G401 (cell line): ENCODE results near the gene NUDT9. TPM values are rescaled to one million over a fixed set of nuclear protein-coding genes. Genes with fewer than 3 reads are reported as not detected.
"Not testable (repeated sequence)": the region's sequence is repeated elsewhere in the genome, so short reads cannot be mapped to it uniquely, and the experiment has no call there.

ENCODE experiments used
- DNase-seq: peaks from one replicate; pipeline ENCODE4 v3.0.0-alpha.2; 2015; ENCODE audit warnings: low spot score
- in situ Hi-C: cut with HindIII; loops from 2 replicates; pipeline ENCODE4 v1.10.0; 2016; ENCODE audit warnings: low sequenced_read_pairs, mixed read lengths
- total RNA-seq: library from RNA; depleted of rRNA; stranded (reverse); fragments of >200 nt; shearing (Covaris generic); gene quantifications from 2 replicates; pipeline ENCODE4 v1.2.3, GENCODE V29; 2014; rRNA removed

The NUDT9 gene, protein sequence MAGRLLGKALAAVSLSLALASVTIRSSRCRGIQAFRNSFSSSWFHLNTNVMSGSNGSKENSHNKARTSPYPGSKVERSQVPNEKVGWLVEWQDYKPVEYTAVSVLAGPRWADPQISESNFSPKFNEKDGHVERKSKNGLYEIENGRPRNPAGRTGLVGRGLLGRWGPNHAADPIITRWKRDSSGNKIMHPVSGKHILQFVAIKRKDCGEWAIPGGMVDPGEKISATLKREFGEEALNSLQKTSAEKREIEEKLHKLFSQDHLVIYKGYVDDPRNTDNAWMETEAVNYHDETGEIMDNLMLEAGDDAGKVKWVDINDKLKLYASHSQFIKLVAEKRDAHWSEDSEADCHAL
- 36.6 and 40.8 TPM in 2 replicates for total RNA-seq

DNA sequence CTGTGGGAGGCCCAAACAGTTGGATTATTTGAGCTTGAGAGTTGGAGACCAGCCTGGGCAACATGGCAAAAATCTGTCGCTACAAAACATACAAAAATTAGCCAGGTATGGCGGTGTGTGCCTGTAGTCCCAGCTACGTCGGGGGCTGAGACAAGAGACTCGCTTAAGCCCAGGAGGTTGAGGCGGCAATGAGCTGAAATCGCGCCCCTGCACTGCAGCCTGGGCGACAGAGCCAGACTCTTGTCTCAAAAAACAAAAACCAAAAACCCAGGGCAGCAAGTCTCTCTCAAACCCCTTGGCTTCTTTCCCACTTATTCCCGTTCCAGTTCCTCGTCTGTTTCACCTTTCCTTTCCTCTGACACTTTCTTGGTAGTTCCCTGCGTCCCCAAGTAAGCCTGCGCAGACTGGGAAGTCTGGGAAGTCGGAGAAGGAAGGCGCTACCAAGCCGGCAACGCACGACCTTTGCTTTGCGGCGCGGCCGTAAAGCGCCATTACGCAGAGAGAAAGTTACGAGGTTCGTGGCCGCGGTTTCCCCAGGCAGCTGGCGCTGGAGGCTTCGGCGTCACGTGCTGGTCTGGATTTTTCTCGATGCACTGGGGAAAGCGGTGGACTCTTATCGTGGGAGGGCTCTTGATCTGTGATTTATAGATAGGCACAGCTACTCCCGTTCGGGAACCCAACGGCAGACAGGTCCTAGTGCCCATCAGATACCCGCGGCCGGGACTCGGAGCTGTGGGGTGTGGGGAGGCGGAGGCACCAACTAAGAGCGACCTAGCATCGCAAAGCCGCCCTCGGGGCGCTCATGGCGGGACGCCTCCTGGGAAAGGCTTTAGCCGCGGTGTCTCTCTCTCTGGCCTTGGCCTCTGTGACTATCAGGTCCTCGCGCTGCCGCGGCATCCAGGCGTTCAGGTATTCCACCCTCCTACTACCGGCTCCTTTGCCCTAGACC lies at the start of gene NUDT9:
Gene NUDT9 (plus strand): TSS at position 470 of the 949 bp plus-strand sequence. CDS start 333 bp downstream, at position 803.
- DNase-seq: peak; percentile 95
- in situ Hi-C loops: no loop called here

DNA sequence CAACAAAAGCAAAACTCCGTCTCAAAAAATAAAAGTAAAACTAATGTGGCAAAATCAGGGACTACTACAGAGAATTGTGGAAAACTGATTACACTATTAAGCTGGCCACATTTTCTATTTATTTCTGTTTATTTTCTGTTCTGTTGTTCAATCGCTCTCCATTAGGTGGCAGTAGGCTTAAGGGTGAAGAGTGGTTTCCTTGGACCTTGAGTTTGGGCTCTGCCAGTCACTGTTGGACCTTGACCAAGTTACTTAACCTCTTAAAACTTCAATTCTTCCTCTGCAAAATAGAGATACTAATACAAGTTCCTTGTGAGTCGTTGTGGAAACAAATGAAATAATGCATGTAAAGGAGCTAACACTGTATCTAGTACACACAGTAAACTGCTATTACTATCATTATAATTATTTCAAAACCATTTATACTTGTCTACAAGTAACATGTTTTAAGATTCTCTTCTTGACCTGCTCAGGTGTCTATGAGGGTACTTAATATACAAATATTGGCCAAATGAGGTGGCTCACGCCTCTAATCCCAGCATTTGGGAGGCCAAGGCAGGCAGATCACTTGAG lies 46.6 kb upstream of the NUDT9 start:
- in situ Hi-C loops: no loop called here
- peak; percentile 73 for DNase-seq

DNA sequence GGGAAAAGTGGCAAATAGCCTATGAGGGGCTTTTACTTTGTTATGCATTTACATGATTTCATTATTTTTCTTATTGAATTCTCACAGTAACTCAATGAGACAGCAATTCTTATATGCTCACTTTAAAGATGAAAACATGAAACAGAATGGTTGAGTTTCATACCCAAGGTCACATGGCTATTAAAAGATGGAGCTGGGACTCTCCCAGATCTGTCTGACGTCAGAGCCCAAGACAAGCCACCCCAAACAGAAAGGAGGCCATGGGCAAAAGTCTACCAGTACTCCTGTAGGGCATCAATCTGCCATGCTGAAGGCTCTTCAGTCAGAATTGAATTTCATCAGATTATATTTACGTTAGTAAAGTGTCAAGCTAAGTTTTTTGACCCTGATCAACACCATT lies 44.6 kb upstream of the NUDT9 start:
- DNase-seq: no peak
- in situ Hi-C loops: no loop called here

DNA sequence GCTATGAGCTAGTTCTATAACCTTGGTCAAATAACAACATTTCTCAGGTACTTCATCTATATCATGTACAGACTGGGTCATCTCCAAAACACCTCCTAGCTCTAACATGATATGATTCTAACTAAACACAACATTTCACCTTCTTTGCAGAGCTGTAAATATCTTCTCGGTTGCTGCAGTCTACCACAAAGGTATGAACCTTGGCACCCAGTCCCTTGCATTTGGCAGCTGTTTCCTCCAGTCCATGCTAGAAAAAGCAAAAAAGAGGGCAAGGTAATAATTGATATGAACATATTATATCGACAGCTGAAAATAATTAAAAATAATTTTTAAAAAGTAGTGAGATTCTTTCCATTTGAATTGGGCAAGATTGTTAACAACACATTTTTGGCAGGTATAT lies 40.3 kb upstream of the NUDT9 start:
- no peak for DNase-seq
- in situ Hi-C loops: no loop called here

GRCh38 chr4:87382931-87383330 lies 39.4 kb upstream of the NUDT9 start:
- no peak for DNase-seq
- in situ Hi-C loops: no loop called here

DNA sequence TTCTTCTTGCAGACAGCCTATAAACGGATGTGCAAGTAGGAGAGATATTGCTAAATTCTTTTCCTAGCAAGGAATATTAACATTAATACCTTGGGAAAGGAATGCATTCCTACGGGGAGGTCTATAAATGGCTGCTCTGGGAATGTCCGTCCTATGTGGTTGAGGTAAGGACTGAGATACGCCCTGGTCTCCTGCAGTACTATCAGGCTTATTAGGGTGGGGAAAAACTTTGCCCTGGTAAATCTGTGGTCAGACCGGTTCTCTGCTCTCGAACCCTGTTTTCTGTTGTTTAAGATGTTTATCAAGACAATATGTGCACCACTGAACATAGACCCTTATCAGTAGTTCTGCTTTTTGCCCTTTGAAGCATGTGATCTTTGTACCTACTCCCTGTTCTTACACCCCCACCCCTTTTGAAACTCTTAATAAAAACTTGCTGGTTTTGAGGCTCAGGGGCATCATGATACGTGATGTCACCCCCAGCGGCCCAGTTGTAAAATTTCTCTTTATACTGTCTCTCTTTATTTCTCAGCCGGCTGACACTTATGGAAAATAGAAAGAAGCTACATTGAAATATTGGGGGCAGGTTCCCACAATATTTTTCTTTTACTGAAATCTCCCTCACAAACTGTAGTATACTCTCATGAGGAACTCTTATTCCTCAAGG lies 37.8 kb upstream of the NUDT9 start:
- DNase-seq, in situ Hi-C loops: not testable (repeated sequence)

- DNase-seq: no peak
Observed at GRCh38 chr4:87387237-87387636, 35.1 kb upstream of the NUDT9 start.

DNA sequence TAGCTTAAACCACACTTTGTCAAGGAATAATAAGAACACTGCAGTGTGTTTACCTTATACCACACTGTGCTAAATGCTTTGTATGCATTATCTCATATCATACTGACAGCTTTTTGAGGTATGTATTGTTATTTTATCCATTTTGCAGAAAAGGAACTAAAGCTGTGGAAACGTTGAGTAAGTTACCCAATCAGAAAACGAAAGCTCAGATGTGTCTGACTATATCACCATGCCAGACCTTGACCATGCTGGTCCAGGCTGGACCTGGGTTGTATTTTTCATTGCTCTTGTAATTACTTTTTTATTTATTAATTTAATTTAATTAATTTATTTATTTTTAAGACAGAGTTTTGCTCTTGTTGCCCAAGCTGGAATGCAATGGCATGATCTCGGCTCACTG lies 33.5 kb upstream of the NUDT9 start:
- in situ Hi-C loops: no loop called here
- no peak for DNase-seq

More at GRCh38 chr4:87387237-87387636, 35.1 kb upstream of the NUDT9 start:
- in situ Hi-C loops: no loop called here

DNA sequence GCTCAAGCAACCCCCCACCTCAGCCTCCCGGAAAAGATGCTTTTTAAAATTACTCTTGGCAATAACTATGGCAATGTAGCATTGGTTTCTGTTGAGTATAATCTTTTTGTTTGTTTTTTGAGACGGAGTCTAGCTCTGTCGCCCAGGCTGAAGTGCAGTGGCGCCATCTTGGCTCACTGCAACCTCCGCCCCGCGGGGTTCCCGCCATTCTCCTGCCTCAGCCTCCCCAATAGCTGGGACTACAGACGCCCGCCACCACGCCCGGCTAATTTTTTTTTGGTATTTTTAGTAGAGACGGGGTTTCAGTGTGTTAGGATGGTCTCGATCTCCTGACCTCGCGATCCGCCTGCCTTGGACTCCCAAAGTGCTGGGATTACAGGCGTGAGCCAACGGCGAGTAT lies 32.3 kb upstream of the NUDT9 start:
- DNase-seq, in situ Hi-C loops: not testable (repeated sequence)

GRCh38 chr4:87390551-87390890 lies 31.9 kb upstream of the NUDT9 start:
- in situ Hi-C loops: no loop called here
- DNase-seq: no peak

DNA sequence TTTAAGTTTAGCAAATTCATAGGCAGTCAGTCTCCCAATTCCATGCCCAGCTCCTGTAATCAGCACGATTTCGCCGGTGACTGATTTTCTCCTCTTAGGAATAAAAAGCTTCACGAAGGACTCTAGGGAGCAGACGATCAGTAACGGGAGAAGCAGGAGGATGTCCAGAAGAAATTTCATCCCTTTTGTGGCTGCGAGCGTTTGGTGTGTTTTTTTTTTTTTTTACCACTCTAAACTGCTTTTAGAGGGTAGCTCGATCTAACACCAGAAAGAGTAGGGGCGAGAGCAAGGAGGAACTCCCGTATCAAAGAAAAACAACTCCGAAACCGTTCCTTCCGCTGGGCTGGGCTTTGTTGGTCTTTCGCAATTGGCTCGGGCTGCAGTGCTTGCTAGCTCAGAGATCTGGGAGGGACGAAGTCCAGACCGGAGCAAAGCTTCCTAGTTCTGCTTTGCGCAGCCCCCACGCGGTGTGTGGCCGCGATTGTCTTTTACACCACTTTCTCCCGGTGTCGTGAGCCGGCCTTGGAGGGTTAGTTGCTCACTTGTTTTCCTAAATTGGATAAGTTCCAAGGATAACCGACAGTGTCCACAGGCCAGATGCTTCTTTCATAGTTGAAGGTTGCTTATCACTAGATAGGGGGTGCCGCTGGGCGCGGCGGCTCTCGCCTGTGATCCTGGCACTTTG lies 31.3 kb upstream of the NUDT9 start, which contains the start of gene HSD17B11:
Gene HSD17B11 (minus strand): TSS at position 298 of the 685 bp plus-strand sequence. CDS start 118 bp downstream, at position 180.
- DNase-seq: peak; percentile 95
- in situ Hi-C loops: no loop called here

- in situ Hi-C loops: no loop called here
- no peak for DNase-seq
Observed at GRCh38 chr4:87391576-87392054, 30.8 kb upstream of the NUDT9 start.

DNA sequence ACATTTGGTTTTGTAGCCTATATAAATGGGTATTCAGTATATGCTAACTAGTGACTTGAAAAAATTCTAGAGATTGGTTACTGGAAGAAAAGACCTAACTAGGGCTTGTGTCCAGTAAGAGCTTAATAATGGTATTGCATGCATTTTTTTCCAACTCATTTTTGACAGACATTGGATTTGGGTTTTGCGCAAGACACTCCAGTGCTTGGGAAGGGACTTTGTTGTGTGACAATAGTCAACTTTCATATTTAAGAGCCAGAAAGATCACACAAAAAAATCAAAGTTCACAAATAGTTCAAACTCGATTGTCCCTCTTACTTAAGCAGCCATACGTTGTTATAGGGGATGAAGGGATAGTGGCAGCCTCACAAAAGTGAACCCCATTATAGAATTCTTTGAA lies 30.2 kb upstream of the NUDT9 start:
- in situ Hi-C loops: no loop called here

GRCh38 chr4:87395073-87395472 lies 27.3 kb upstream of the NUDT9 start:
- DNase-seq, in situ Hi-C loops: not testable (repeated sequence)

More for the DNA sequence above, 30.2 kb upstream of the NUDT9 start:
- DNase-seq: no peak

DNA sequence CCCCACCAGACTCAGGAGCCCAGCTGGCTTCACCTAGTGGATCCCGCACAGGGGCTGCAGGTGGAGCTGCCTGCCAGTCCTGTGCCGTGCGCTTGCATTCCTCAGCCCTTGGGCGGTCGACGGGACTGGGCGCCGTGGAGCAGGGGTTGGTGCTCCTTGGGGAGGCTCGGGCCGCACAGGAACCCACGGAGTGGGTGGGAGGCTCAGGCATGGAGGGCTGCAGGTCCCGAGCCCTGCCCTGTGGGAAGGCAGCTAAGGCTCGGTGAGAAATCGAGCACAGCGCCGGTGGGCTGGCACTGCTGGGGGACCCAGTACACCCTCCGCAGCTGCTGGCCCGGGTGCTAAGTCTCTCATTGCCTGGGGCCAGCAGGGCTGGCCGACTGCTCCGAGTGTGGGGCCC lies 26.5 kb upstream of the NUDT9 start:
- in situ Hi-C loops, DNase-seq: not testable (repeated sequence)

- no peak for DNase-seq
- in situ Hi-C loops: no loop called here
Observed at GRCh38 chr4:87399148-87399547, 23.2 kb upstream of the NUDT9 start.

GRCh38 chr4:87399954-87400353 lies 22.4 kb upstream of the NUDT9 start:
- in situ Hi-C loops: no loop called here
- DNase-seq: no peak

DNA sequence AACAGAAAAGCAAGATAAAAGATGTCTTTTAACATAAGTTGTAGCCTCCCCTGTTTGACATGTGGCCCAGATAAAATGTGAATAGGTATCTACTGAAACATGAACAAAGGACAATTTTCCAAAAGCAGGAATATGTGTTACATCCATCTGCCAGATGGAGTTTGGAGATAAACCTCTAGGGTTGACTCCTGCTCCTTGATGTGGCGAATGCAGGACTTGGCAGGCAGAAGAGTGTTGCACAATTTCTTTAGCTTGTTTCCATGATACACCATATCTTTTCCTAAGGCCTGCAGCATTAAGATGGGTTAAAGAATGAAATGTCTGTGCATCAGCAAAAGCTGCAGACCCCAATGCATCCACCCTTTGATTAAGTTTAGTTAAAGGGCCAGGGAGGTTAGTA lies 18.6 kb upstream of the NUDT9 start:
- DNase-seq, in situ Hi-C loops: not testable (repeated sequence)
